H1 (cell line): Measurements from ENCODE around the gene EIPR1. TPM values are rescaled to one million over a fixed set of nuclear protein-coding genes. Genes with fewer than 3 reads are reported as not detected.

Experiments
- CHD7 ChIP-seq: fragments of 300-600 bp; sonication (generic); IDR thresholded peaks from 2 replicates; pipeline ENCODE4 v1.7.1; 2012; ENCODE audit warnings: low read length, moderate library complexity, mild to moderate bottlenecking, inconsistent platforms; ENCODE audit not compliant: insufficient replicate concordance
- CREB1 ChIP-seq: IDR thresholded peaks from 2 replicates; pipeline ENCODE4 v1.6.1; 2012; ENCODE audit warnings: inconsistent platforms
- JUN ChIP-seq: IDR thresholded peaks from 2 replicates; pipeline ENCODE4 v1.6.1; 2011; ENCODE audit warnings: low read depth, mild to moderate bottlenecking, improper control_type of control experiment, low read length
- polyA plus RNA-seq, 7 experiments: library from polyadenylated mRNA; depleted of rRNA in 3 of 7; stranded (reverse) in 5 of 7; unstranded in 2 of 7; fragments of >200 nt in 5 of 7; fragments of 200-250 nt in 2 of 7; gene quantifications; 1 replicate in 5 of 7; 2 replicates in 1 of 7; 4 replicates in 1 of 7; pipeline versions ENCODE4 v1.2.1 to v1.2.3, GENCODE V29; 2011 to 2013; ENCODE audit warnings: missing spikeins in 2 of 7, mixed read lengths in 2 of 7
- total RNA-seq: library from RNA; stranded (reverse); fragmentation: NEBNext Ultra II Directional; extraction: Animal tissue kit (Norgen Biotek cat#: 25700); gene quantifications from 2 replicates; pipeline ENCODE4 v1.2.1, GENCODE V29; 2021

EIPR1 gene
- total and polyA plus RNA-seq, 2 of the 8 experiments (the other 6 are each of a cell fraction or from before 2014, with no cell fraction given) = 26.3 to 56.4 TPM

DNA sequence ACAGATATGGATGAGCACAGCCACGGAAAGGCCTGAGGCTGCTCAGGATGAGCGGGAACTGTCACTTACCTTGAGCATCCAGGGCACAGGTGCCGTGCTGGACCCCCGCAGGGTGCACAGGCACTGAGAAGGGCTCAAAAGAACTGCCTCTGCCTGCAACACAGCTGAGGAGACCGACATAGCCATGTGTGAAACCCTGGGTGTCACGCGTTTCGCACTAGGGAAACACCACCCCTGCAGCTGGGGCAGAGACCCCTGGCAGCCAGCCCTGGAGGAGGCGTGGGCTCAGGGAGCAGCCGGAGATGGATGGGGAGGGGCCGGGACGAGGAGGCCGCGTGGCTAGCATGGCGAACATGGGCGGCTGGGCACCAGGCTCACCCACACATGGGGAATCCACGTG lies 228.9 kb downstream of the EIPR1 start (continued):
- TF ChIP-seq CHD7 = no peak
- no peak for TF ChIP-seq JUN
- TF ChIP-seq CREB1 = no peak
